SIG-M5 treated with dmso at 0.1 percent for 504 hours (cell line): ENCODE data around the gene GULP1.

Source experiments
- DNase-seq: peaks from one replicate; lab custom pipeline; 2025; ENCODE audit not compliant: unreplicated experiment; lab: John Stamatoyannopoulos, UW

GULP1 gene

DNA sequence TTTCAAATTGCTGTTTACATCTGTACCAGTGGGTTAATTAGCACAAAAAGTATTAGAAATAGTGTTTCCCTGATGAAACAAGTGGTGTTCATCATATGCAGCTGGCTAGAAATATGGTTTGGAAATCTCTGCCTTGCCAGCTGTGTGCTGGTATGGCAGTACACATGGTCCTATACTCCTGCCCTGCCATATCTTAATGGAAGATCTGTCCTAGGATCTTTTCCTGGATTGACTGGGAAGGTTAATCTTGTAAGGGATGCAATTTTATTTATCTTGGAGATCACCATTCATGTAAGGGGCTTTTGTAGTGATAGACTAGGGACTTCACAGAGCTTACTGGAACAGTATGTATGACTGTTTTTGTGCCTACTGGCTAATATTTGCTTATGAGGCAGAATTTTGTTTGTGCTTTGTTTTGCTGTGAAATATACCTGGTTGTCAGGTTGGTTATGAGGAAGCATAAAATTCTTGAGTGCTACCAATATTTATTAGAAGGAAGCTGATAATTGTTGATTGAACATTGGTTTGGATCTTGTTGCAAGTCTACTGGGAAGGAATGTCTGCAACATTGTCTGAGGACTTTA is 73.5 kb downstream of the GULP1 start:
- DNase-seq = no peak

GRCh38 chr2:188367164-188367563 is 75.5 kb downstream of the GULP1 start:
- DNase-seq = no peak

DNA sequence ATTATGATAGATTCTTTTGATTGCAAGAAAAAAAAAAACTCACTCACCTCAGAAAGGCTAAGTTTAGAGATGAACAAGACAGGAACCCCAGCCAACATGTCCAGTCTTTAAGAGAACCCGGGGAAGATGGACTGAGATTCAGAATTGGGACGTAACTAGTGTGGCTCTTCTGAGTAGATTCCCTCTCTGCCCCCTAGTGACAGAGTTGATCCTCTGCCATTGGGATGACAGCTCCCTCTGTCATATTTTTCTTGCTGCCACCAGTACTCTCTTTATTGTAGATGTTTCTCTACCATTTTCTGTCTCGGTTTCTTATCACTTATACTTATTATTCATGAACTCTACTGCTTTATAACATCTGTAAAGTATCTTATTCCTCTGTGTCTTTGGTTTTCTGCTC is 77.7 kb downstream of the GULP1 start:
- peak; percentile 51 for DNase-seq

DNA sequence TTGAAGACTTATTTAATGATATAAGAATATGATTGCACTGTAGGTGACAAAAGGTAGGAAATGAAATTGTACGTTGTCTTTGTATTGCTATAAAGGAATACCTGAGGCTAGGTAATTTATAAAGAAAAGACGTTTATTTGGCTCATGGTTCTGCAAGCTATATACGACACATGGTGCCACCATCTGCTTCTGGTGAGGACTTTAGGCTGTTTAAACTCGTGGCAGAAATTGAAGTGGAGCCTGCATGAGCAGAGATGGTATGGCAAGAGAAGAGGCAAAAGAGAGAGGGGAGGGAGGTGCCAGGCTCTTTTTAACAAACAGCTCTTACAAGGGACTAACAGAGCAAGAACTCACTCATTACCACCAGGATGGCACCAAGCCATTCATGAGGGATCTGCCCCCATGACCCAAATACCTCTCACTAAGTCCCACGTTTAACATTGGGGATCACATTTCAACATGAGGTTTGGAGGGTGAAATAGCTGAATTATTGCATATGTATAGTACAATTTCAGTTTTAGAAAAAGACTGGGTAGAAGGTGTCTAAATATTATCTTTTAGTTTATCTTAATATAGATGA is 86.8 kb downstream of the GULP1 start:
- no peak for DNase-seq

DNA sequence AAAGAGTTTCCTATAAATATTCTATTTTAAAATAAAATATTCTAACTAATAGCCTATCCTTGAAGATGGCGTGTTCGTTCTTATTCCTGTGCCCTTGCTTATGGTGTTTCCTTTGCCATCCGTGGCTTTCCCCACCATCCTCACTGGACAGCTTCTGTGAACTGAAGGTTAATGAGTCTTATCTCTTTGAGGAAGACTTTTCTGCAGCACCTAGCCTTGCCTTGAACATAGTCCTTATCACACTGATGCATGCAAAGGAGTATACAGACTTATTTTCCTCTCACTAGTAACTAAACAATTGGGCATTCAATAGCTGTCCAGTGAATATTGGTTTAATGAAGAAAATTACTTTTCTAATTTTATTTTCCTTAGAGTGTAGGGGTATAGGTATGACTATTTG is 88.1 kb downstream of the GULP1 start:
- DNase-seq = no peak

- DNase-seq = no peak
Observed at GRCh38 chr2:188380280-188380679, 88.6 kb downstream of the GULP1 start.

- no peak for DNase-seq
Observed at GRCh38 chr2:188381614-188382013, 89.9 kb downstream of the GULP1 start.

GRCh38 chr2:188382107-188382506 is 90.4 kb downstream of the GULP1 start:
- DNase-seq = no peak

- DNase-seq = no peak
Observed at GRCh38 chr2:188383158-188383557, 91.5 kb downstream of the GULP1 start.

DNA sequence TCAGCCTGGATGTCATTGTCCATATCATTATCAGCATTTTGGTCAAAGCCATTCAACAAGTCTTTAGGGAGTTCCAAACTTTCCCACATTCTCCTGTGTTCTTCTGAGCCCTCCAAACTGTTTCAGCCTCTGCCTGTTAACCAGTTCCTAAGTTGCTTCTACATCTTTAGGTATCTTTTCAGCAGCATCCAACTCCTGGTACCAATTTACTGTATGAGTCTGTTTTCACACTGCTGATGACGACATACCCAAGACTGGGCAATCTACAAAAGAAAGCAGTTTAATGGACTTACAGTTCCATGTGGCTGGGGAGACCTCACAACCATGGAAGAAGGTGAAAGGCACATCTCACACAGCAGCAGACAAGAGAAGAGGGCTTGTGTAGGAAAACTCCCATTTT is 94.2 kb downstream of the GULP1 start:
- DNase-seq = no peak

DNA sequence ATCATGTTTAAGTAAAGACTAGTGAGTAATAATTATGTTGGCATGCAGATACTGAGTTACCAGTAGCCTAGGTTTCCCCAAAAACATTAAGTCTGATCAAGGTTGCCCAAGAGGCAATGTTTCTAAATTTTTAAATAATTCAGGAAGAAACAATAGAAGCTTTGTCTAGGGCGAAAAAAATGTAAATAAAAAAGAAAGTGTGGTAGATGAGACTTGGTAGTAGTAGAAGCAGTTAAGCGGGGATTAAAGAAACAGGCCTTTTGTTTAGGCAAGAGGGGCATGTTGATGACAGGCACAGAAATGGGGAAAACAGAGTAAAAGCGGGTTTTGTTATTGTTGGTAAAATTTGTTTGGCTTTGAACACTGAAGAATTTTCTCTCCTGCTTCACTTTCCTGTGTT is 97.2 kb downstream of the GULP1 start:
- no peak for DNase-seq

DNA sequence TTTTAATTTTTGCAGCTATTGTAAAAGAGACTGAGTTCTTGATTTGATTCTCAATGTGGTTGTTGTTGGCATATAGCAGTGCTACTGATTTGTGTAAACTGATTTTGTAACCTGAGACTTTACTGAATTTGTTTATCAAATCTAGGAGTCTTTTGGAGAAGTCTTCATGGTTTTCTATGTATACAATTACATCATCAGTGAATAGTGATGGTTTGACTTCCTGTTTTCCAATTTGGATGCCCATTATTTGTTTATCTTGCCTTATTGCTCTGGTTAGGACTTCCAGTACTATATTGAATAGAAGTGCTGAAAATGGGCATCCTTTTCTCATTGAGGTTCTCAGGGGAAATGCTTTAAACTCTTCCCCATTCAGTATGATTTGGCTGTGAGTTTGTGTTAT is 99.7 kb downstream of the GULP1 start:
- no peak for DNase-seq

DNA sequence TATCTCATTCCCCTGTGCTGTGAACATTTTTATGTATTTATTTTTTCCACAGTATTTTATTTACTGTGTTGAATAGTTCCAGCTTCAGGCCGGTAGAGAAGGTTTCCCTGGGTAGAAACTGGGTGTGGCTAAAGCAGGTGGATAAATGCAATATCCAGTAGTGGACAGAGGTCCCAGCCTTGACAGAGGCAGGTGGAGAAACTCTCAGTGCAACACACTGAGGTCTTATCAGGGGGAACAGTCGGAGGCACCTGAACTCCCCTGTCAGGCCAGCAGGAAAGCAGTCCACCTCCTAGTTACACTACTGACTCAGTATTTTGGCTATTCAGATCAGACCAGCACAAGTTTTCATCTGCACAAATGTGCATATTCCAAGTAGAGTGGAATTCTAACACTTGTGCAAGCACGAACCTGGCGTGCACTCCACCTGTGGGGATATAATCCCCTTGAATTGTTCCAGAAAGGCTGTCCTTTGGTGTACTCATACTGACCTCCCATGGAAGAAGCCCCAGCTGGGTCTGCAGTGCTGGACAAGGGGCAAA is 103.3 kb downstream of the GULP1 start:
- DNase-seq = no peak

- DNase-seq = no peak
Observed at GRCh38 chr2:188395903-188396689, 104.4 kb downstream of the GULP1 start.

- no peak for DNase-seq
Observed at GRCh38 chr2:188399159-188399558, 107.5 kb downstream of the GULP1 start.

DNA sequence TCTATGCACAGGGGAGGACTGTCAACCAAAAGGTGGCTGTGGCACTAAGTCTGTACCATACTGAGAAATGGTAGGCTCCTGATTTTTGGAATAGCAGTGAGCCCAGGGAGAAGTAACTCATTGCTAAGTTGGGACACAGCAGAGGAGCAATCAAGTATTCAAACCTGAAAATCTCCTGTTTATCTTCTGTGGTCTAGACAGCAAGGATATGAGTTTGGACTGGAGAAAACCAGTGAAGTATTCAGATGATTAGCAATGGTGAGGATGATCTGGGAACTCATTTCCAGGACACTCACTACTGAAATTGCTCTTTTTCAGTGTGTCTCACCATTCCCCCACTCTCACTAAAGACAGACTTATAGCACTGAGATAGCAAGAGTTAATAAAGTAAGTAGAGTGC is 112.0 kb downstream of the GULP1 start:
- no peak for DNase-seq

- no peak for DNase-seq
Observed at GRCh38 chr2:188404341-188405004, 112.8 kb downstream of the GULP1 start.

GRCh38 chr2:188406414-188406813 is 114.7 kb downstream of the GULP1 start:
- DNase-seq = no peak

- DNase-seq = no peak
Observed at GRCh38 chr2:188410504-188411235, 119.0 kb downstream of the GULP1 start.

- no peak for DNase-seq
Observed at GRCh38 chr2:188412190-188412589, 120.5 kb downstream of the GULP1 start.

GRCh38 chr2:188414411-188414810 is 122.7 kb downstream of the GULP1 start:
- no peak for DNase-seq
